GM23338 (cell line): ENCODE data around the gene AMTN. TPM values are rescaled to one million over a fixed set of nuclear protein-coding genes. Genes with fewer than 3 reads are reported as not detected.

Experiments used
- CREB1 ChIP-seq: fragments of 250-450 bp; sonication (Bioruptor Pico); IDR thresholded peaks from 2 replicates; pipeline ENCODE4 v1.5.0; 2020; ENCODE audit warnings: low read depth, mild to moderate bottlenecking, moderate library complexity
- EZH2 ChIP-seq: fragments of 200-600 bp; sonication (generic); IDR thresholded peaks from one replicate; pipeline ENCODE4 v1.8.0; 2017; ENCODE audit warnings: antibody characterized with exemption, mild to moderate bottlenecking, low read depth; ENCODE audit not compliant: unreplicated experiment
- JUNB ChIP-seq: IDR thresholded peaks from one replicate; pipeline ENCODE4 v1.6.1; 2016; ENCODE audit warnings: antibody characterized with exemption; ENCODE audit not compliant: unreplicated experiment
- POLR2AphosphoS5 ChIP-seq: IDR thresholded peaks from 2 replicates; pipeline ENCODE4 v1.6.1; 2016; ENCODE audit warnings: antibody characterized with exemption, low read depth
- STAT1 ChIP-seq: IDR thresholded peaks from one replicate; pipeline ENCODE4 v1.6.1; 2016; ENCODE audit warnings: antibody characterized with exemption; ENCODE audit not compliant: unreplicated experiment
- ZNF114 ChIP-seq: fragments of 250-450 bp; sonication (Bioruptor Pico); IDR thresholded peaks from 2 replicates; pipeline ENCODE4 v1.5.0; 2020; ENCODE audit warnings: mild to moderate bottlenecking, moderate library complexity
- polyA plus RNA-seq: library from polyadenylated mRNA; unstranded; fragments of >200 nt; fragmentation: Nextera tagmentation; extraction: Ambion mirVana; gene quantifications from 2 replicates; pipeline ENCODE4 v1.2.1, GENCODE V29; 2016
- total RNA-seq: library from RNA; depleted of rRNA; stranded (reverse); fragments of >200 nt; shearing (Covaris generic); gene quantifications from 2 replicates; pipeline ENCODE4 v1.2.3, GENCODE V29; 2014
- TF ChIP-seq, protein P1 (sequence below): fragments of 250-450 bp; sonication (Bioruptor Pico); IDR thresholded peaks from 2 replicates; pipeline ENCODE4 v1.5.0; 2020; ENCODE audit warnings: mild to moderate bottlenecking, moderate library complexity
- TF ChIP-seq, protein P2 (sequence below): IDR thresholded peaks from one replicate; pipeline ENCODE4 v1.6.1; 2018; ENCODE audit warnings: antibody characterized with exemption; ENCODE audit not compliant: unreplicated experiment

AMTN gene
- total and polyA plus RNA-seq, 2 experiments from 2014 or later: not detected

DNA sequence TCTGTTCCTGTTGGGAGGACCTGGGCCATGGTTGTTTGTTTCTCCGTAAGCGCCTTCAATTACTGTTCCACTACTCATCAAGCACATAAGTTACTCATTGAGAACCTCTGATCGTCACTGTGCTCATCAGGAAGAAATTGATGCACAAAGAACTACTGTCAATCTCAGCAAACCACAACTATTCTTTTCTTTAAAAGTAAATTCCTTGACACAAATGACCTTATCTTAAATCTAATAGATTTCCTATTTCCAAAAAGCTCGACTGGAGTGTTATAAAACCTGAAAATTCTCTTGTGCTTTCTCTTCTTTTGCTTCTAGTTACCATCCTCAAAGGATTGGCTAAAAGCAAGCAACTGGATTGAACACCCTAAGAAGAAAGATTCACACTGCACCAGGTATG lies 46.5 kb upstream of the AMTN start, which contains the start of gene MUC7 (continued):
- TF ChIP-seq, protein P1, sequence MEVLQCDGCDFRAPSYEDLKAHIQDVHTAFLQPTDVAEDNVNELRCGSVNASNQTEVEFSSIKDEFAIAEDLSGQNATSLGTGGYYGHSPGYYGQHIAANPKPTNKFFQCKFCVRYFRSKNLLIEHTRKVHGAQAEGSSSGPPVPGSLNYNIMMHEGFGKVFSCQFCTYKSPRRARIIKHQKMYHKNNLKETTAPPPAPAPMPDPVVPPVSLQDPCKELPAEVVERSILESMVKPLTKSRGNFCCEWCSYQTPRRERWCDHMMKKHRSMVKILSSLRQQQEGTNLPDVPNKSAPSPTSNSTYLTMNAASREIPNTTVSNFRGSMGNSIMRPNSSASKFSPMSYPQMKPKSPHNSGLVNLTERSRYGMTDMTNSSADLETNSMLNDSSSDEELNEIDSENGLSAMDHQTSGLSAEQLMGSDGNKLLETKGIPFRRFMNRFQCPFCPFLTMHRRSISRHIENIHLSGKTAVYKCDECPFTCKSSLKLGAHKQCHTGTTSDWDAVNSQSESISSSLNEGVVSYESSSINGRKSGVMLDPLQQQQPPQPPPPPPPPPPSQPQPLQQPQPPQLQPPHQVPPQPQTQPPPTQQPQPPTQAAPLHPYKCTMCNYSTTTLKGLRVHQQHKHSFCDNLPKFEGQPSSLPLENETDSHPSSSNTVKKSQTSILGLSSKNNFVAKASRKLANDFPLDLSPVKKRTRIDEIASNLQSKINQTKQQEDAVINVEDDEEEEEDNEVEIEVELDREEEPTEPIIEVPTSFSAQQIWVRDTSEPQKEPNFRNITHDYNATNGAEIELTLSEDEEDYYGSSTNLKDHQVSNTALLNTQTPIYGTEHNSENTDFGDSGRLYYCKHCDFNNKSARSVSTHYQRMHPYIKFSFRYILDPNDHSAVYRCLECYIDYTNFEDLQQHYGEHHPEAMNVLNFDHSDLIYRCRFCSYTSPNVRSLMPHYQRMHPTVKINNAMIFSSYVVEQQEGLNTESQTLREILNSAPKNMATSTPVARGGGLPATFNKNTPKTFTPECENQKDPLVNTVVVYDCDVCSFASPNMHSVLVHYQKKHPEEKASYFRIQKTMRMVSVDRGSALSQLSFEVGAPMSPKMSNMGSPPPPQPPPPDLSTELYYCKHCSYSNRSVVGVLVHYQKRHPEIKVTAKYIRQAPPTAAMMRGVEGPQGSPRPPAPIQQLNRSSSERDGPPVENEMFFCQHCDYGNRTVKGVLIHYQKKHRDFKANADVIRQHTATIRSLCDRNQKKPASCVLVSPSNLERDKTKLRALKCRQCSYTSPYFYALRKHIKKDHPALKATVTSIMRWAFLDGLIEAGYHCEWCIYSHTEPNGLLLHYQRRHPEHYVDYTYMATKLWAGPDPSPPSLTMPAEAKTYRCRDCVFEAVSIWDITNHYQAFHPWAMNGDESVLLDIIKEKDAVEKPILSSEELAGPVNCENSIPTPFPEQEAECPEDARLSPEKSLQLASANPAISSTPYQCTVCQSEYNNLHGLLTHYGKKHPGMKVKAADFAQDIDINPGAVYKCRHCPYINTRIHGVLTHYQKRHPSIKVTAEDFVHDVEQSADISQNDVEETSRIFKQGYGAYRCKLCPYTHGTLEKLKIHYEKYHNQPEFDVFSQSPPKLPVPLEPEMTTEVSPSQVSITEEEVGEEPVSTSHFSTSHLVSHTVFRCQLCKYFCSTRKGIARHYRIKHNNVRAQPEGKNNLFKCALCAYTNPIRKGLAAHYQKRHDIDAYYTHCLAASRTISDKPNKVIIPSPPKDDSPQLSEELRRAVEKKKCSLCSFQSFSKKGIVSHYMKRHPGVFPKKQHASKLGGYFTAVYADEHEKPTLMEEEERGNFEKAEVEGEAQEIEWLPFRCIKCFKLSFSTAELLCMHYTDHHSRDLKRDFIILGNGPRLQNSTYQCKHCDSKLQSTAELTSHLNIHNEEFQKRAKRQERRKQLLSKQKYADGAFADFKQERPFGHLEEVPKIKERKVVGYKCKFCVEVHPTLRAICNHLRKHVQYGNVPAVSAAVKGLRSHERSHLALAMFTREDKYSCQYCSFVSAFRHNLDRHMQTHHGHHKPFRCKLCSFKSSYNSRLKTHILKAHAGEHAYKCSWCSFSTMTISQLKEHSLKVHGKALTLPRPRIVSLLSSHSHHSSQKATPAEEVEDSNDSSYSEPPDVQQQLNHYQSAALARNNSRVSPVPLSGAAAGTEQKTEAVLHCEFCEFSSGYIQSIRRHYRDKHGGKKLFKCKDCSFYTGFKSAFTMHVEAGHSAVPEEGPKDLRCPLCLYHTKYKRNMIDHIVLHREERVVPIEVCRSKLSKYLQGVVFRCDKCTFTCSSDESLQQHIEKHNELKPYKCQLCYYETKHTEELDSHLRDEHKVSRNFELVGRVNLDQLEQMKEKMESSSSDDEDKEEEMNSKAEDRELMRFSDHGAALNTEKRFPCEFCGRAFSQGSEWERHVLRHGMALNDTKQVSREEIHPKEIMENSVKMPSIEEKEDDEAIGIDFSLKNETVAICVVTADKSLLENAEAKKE (CRISPR knock-in tag): no peak
- no peak for TF ChIP-seq ZNF114
- TF ChIP-seq JUNB: no peak
- no peak for TF ChIP-seq POLR2AphosphoS5
- TF ChIP-seq, protein P2, sequence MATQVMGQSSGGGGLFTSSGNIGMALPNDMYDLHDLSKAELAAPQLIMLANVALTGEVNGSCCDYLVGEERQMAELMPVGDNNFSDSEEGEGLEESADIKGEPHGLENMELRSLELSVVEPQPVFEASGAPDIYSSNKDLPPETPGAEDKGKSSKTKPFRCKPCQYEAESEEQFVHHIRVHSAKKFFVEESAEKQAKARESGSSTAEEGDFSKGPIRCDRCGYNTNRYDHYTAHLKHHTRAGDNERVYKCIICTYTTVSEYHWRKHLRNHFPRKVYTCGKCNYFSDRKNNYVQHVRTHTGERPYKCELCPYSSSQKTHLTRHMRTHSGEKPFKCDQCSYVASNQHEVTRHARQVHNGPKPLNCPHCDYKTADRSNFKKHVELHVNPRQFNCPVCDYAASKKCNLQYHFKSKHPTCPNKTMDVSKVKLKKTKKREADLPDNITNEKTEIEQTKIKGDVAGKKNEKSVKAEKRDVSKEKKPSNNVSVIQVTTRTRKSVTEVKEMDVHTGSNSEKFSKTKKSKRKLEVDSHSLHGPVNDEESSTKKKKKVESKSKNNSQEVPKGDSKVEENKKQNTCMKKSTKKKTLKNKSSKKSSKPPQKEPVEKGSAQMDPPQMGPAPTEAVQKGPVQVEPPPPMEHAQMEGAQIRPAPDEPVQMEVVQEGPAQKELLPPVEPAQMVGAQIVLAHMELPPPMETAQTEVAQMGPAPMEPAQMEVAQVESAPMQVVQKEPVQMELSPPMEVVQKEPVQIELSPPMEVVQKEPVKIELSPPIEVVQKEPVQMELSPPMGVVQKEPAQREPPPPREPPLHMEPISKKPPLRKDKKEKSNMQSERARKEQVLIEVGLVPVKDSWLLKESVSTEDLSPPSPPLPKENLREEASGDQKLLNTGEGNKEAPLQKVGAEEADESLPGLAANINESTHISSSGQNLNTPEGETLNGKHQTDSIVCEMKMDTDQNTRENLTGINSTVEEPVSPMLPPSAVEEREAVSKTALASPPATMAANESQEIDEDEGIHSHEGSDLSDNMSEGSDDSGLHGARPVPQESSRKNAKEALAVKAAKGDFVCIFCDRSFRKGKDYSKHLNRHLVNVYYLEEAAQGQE: no peak
- TF ChIP-seq EZH2: no peak
- TF ChIP-seq CREB1 (CRISPR knock-in tag): no peak
- no peak for TF ChIP-seq STAT1
